HG03095 (cell line): ENCODE measurements around the gene ARPC2.
A peak's percentile ranks its signal among the peaks of the same experiment; 100 is the strongest.

ENCODE experiments used
- ATAC-seq: cut with Tn5 transposase; IDR thresholded peaks from one replicate; pipeline ENCODE4 v1.9.1; 2021; ENCODE audit warnings: moderate library complexity; ENCODE audit not compliant: unreplicated experiment

ARPC2 gene

GRCh38 chr2:218216336-218216673, 684 bp upstream of the ARPC2 start:
- ATAC-seq, result no peak

- peak; percentile 24 for ATAC-seq
Observed at GRCh38 chr2:218217360-218218267, 625 bp downstream of the ARPC2 start.

GRCh38 chr2:218218268-218219185, 1.5 kb downstream of the ARPC2 start:
- ATAC-seq, result peak; percentile 47

GRCh38 chr2:218219934-218220333, 2.9 kb downstream of the ARPC2 start:
- no peak for ATAC-seq

GRCh38 chr2:218221000-218221399, 4.0 kb downstream of the ARPC2 start:
- ATAC-seq, result no peak

- ATAC-seq, result no peak
Observed at GRCh38 chr2:218223046-218223445, 6.1 kb downstream of the ARPC2 start.

GRCh38 chr2:218224186-218224585, 7.2 kb downstream of the ARPC2 start:
- ATAC-seq, result no peak

GRCh38 chr2:218226903-218227302, 9.9 kb downstream of the ARPC2 start:
- no peak for ATAC-seq

- no peak for ATAC-seq
Observed at GRCh38 chr2:218228366-218229090, 11.5 kb downstream of the ARPC2 start.

GRCh38 chr2:218229239-218229638, 12.2 kb downstream of the ARPC2 start:
- peak; percentile 86 for ATAC-seq

GRCh38 chr2:218229851-218230250, 12.9 kb downstream of the ARPC2 start:
- no peak for ATAC-seq

GRCh38 chr2:218230882-218231281, 13.9 kb downstream of the ARPC2 start:
- no peak for ATAC-seq

GRCh38 chr2:218233543-218233942, 16.6 kb downstream of the ARPC2 start:
- ATAC-seq, result no peak

- ATAC-seq, result no peak
Observed at GRCh38 chr2:218234521-218234920, 17.5 kb downstream of the ARPC2 start.

- no peak for ATAC-seq
Observed at GRCh38 chr2:218235017-218235416, 18.0 kb downstream of the ARPC2 start.

GRCh38 chr2:218236829-218237228, 19.8 kb downstream of the ARPC2 start:
- ATAC-seq, result no peak

GRCh38 chr2:218238887-218239286, 21.9 kb downstream of the ARPC2 start:
- no peak for ATAC-seq

GRCh38 chr2:218244204-218244603, 27.2 kb downstream of the ARPC2 start:
- ATAC-seq, result no peak

- no peak for ATAC-seq
Observed at GRCh38 chr2:218244665-218245064, 27.7 kb downstream of the ARPC2 start.

- ATAC-seq, result no peak
Observed at GRCh38 chr2:218245214-218245613, 28.2 kb downstream of the ARPC2 start.

GRCh38 chr2:218249691-218250090, 32.7 kb downstream of the ARPC2 start:
- ATAC-seq, result no peak
